HG03280 (cell line): ENCODE results near the gene ISL1.

Experiments used
- ATAC-seq: cut with Tn5 transposase; IDR thresholded peaks from one replicate; pipeline ENCODE4 v1.9.1; 2021; ENCODE audit warnings: mild to moderate bottlenecking, moderate library complexity; ENCODE audit not compliant: unreplicated experiment

Gene ISL1

GRCh38 chr5:51383131-51384121 lies at the start of gene ISL1:
Gene ISL1 (plus strand): TSS chr5:51383448. CDS start chr5:51383672, 224 bp downstream.
- no peak for ATAC-seq

GRCh38 chr5:51336878-51337277 lies 46.4 kb upstream of the ISL1 start:
- ATAC-seq = no peak

- no peak for ATAC-seq
These were observed 38.1 kb upstream of the ISL1 start for GRCh38 chr5:51345106-51345505.

GRCh38 chr5:51347157-51347556 lies 36.1 kb upstream of the ISL1 start:
- no peak for ATAC-seq

- no peak for ATAC-seq
These were observed 35.5 kb upstream of the ISL1 start for GRCh38 chr5:51347704-51348103.

- no peak for ATAC-seq
These were observed 12.2 kb upstream of the ISL1 start for GRCh38 chr5:51371052-51371451.

GRCh38 chr5:51373880-51374523 lies 9.2 kb upstream of the ISL1 start:
- no peak for ATAC-seq

- ATAC-seq = no peak
These were observed 8.2 kb upstream of the ISL1 start for GRCh38 chr5:51375084-51375483.

- ATAC-seq = no peak
These were observed 6.7 kb upstream of the ISL1 start for GRCh38 chr5:51376509-51376908.

GRCh38 chr5:51377151-51378060 lies 5.8 kb upstream of the ISL1 start:
- ATAC-seq = no peak

- ATAC-seq = no peak
These were observed 5.2 kb upstream of the ISL1 start for GRCh38 chr5:51378061-51378409.

GRCh38 chr5:51378448-51379330 lies 4.6 kb upstream of the ISL1 start:
- no peak for ATAC-seq

GRCh38 chr5:51379331-51379700 lies 3.9 kb upstream of the ISL1 start:
- ATAC-seq = no peak

- ATAC-seq = no peak
These were observed 2.5 kb upstream of the ISL1 start for GRCh38 chr5:51380603-51381207.

GRCh38 chr5:51381761-51382474 lies 1.3 kb upstream of the ISL1 start:
- ATAC-seq = no peak

- ATAC-seq = no peak
These were observed 622 bp upstream of the ISL1 start for GRCh38 chr5:51382521-51383130.

GRCh38 chr5:51384281-51384840 lies 1.1 kb downstream of the ISL1 start:
- no peak for ATAC-seq

- ATAC-seq = no peak
These were observed 2.0 kb downstream of the ISL1 start for GRCh38 chr5:51385216-51385615.
